B cell (primary cell): ENCODE measurements around the gene CADPS. TPM values are rescaled to one million over a fixed set of nuclear protein-coding genes. Genes with fewer than 3 reads are reported as not detected.

Experiments used
- ATAC-seq: fragments of 200-7000 bp; cut with Tn5 transposase; one replicate; pipeline ENCODE4 v1.10.0; 2021; ENCODE audit warnings: low read depth, mild to moderate bottlenecking, moderate number of reproducible peaks, moderate library complexity
- CTCF ChIA-PET: fragments of 350-600 bp; sonication (Branson Sonifier 250); formaldehyde crosslinking; loops from one replicate; lab custom pipeline; 2021; ENCODE audit warnings: antibody characterized with exemption, inconsistent platforms; lab: Charles Lee
- POLR2A ChIA-PET: fragments of 350-600 bp; sonication (Branson Sonifier 250); formaldehyde crosslinking; loops from one replicate; lab custom pipeline; 2021; ENCODE audit warnings: antibody characterized with exemption; lab: Charles Lee
- DNase-seq: peaks from one replicate; pipeline ENCODE4 v3.0.0; 2013
- H2AFZ ChIP-seq: 2 replicates; pipeline ENCODE4 v1.6.1; 2012; ENCODE audit warnings: mild to moderate bottlenecking, low read depth, low read length; ENCODE audit not compliant: insufficient read depth, poor library complexity, severe bottlenecking
- H3K27ac ChIP-seq, 2 donors: 1 replicate in 1 of 2; 2 replicates in 1 of 2; pipeline ENCODE4 v1.5.1; 2012 to 2013; ENCODE audit warnings: low read length in 2 of 2, mild to moderate bottlenecking in 2 of 2, moderate library complexity in 1 of 2
- H3K27me3 ChIP-seq, 4 experiments: fragments of 200-600 bp in 1 of 4; sonication (generic) in 1 of 4; replicated peaks in 1 of 4; 1 replicate in 2 of 4; 2 replicates in 2 of 4; pipeline versions ENCODE4 v1.6.1 to v1.7.0; 2013 to 2016; ENCODE audit warnings: low read length in 3 of 4, mild to moderate bottlenecking in 2 of 4, mixed read lengths in 1 of 4, moderate library complexity in 1 of 4; ENCODE audit not compliant: insufficient read depth in 4 of 4, control insufficient read depth in 3 of 4; ENCODE audit errors: control extremely low read depth in 1 of 4
- H3K36me3 ChIP-seq, 2 experiments: replicated peaks in 1 of 2; 1 replicate in 1 of 2; 2 replicates in 1 of 2; pipeline versions ENCODE4 v1.6.1 to v1.7.1; 2013; ENCODE audit warnings: low read length in 1 of 2; ENCODE audit not compliant: insufficient read depth in 2 of 2, control insufficient read depth in 1 of 2; ENCODE audit errors: control extremely low read depth in 1 of 2, extremely low read depth in 1 of 2
- H3K4me1 ChIP-seq, 2 donors: fragments of 200-600 bp in 1 of 2; sonication (generic) in 1 of 2; 1 replicate in 1 of 2; 2 replicates in 1 of 2; pipeline versions ENCODE4 v1.5.1 to v1.6.1; 2013 to 2017; ENCODE audit warnings: low read length in 2 of 2; ENCODE audit not compliant: control insufficient read depth in 2 of 2, insufficient read depth in 2 of 2
- H3K4me2 ChIP-seq: replicated peaks from 2 replicates; pipeline ENCODE3; 2012; ENCODE audit warnings: mild to moderate bottlenecking, low read depth, low read length; ENCODE audit not compliant: poor library complexity, severe bottlenecking
- H3K4me3 ChIP-seq, 5 experiments: fragments of 200-600 bp in 1 of 5; sonication (generic) in 1 of 5; 1 replicate in 3 of 5; 2 replicates in 2 of 5; pipeline versions ENCODE4 v1.5.1 to v1.7.0; 2011 to 2016; ENCODE audit warnings: low read length in 4 of 5, mild to moderate bottlenecking in 4 of 5, low read depth in 2 of 5, control low read depth in 1 of 5, moderate library complexity in 1 of 5; ENCODE audit not compliant: insufficient read depth in 1 of 5; ENCODE audit errors: control extremely low read depth in 1 of 5, extremely low read depth in 1 of 5
- H3K79me2 ChIP-seq: fragments of 200-600 bp; sonication (generic); one replicate; pipeline ENCODE4 v1.6.0; 2016; ENCODE audit warnings: low read length; ENCODE audit not compliant: control insufficient read depth, insufficient read depth
- H3K9ac ChIP-seq: fragments of 200-600 bp; sonication (generic); 2 replicates; pipeline ENCODE4 v1.6.1; 2017; ENCODE audit warnings: mild to moderate bottlenecking, low read length, moderate library complexity
- H3K9me3 ChIP-seq, 3 donors: one replicate each; pipeline versions ENCODE4 v1.6.1 to v1.7.1; 2013; ENCODE audit warnings: low read length in 2 of 3; ENCODE audit not compliant: control insufficient read depth in 2 of 3, insufficient read depth in 1 of 3; ENCODE audit errors: control extremely low read depth in 1 of 3
- H4K20me1 ChIP-seq: 2 replicates; pipeline ENCODE4 v1.6.0; 2012; ENCODE audit warnings: mild to moderate bottlenecking, low read length; ENCODE audit not compliant: insufficient read depth, control insufficient read depth, poor library complexity, severe bottlenecking
- H3K27ac Mint-ChIP-seq: one replicate; pipeline ENCODE4 v1.8.0; 2021; ENCODE audit warnings: mixed read lengths
- H3K27me3 Mint-ChIP-seq: one replicate; pipeline ENCODE4 v1.8.0; 2021; ENCODE audit warnings: mixed read lengths
- H3K4me1 Mint-ChIP-seq: one replicate; pipeline ENCODE4 v1.8.0; 2021; ENCODE audit warnings: mixed read lengths
- H3K4me3 Mint-ChIP-seq: one replicate; pipeline ENCODE4 v1.8.0; 2021; ENCODE audit warnings: mixed read lengths
- H3K9me3 Mint-ChIP-seq: one replicate; pipeline ENCODE4 v1.8.0; 2022; ENCODE audit warnings: mixed read lengths; ENCODE audit not compliant: insufficient read depth
- CTCF ChIP-seq: fragments of 200-600 bp; IDR thresholded peaks from one replicate; pipeline ENCODE4 v1.8.0; 2022; ENCODE audit warnings: antibody characterized with exemption, mild to moderate bottlenecking
- EZH2 ChIP-seq: IDR thresholded peaks from 2 replicates; pipeline ENCODE4 v1.6.1; 2012; ENCODE audit warnings: borderline replicate concordance, low read depth, mild to moderate bottlenecking, moderate library complexity, low read length; ENCODE audit not compliant: insufficient read depth, poor library complexity, severe bottlenecking
- WGBS: methylation state at CpG from one replicate; pipeline ENCODE4 v1.1.5; 2013; ENCODE audit warnings: missing lambda C conversion rate; ENCODE audit not compliant: insufficient coverage; 5-methylcytosine and 5-hydroxymethylcytosine counted together
- intact Hi-C: fragments of 100-400 bp; cut with micrococcal nuclease; formaldehyde crosslinking; loops from one replicate; pipeline ENCODE4 v1.10.0; 2022
- polyA plus RNA-seq: library from polyadenylated mRNA; depleted of rRNA; stranded (reverse); fragments of >200 nt; gene quantifications from 2 replicates; pipeline ENCODE4 v1.2.3, GENCODE V29; 2012
- total RNA-seq, 2 donors: library from RNA; stranded (reverse); fragments of 120-200 nt in 1 of 2; gene quantifications; 1 replicate in 1 of 2; 2 replicates in 1 of 2; pipeline versions ENCODE4 v1.2.3 to v1.2.4, GENCODE V29; 2013 to 2022

The CADPS gene
- total and polyA plus RNA-seq, 2 donors (not counting 1 experiment from before 2014, with no cell fraction given): 0.16 to 0.22 TPM

GRCh38 chr3:62368290-62368704 lies 506.9 kb downstream of the CADPS start:
- peaks cover 0 to 60% (median 16%) of the 10 kb centered on the region in 4 experiments for H3K27me3 ChIP-seq
- H2AFZ ChIP-seq: no peak overlapping the region
- no peak overlapping the region for H3K4me2 ChIP-seq
- peaks cover 0 to 38% (median 0%) of the 10 kb centered on the region in 3 donors for H3K9me3 ChIP-seq
- no peak overlapping the region for H3K9ac ChIP-seq
- Mint-ChIP-seq H3K27me3 (peaks cover 69% of the 10 kb centered on the region), H3K9me3 (no peaks in the 10 kb centered on the region), H3K27ac (no peak overlapping the region), H3K4me3 (no peak overlapping the region), H3K4me1 (no peaks in the 10 kb centered on the region)
- intact Hi-C loops: no loop called here
- H3K36me3 ChIP-seq: no peaks in the 10 kb centered on the region
- H3K4me1 ChIP-seq: no peaks in the 10 kb centered on the region
- TF ChIP-seq CTCF (no peak), EZH2 (no peak)
- no peaks in the 10 kb centered on the region for H4K20me1 ChIP-seq
- H3K27ac ChIP-seq: no peak overlapping the region
- POLR2A ChIA-PET: no interaction called here
- no peaks in the 10 kb centered on the region for H3K79me2 ChIP-seq
- DNase-seq: no peak
- 20% methylated on average over 17 of the region's 19 CpGs for WGBS
- H3K4me3 ChIP-seq: no peak overlapping the region
- CTCF ChIA-PET: no interaction called here
- no peak for ATAC-seq

- no peaks in the 10 kb centered on the region for H3K79me2 ChIP-seq
- intact Hi-C loops: no loop called here
- TF ChIP-seq EZH2: no peak
- TF ChIP-seq CTCF: no peak
- peaks cover 0 to 40% (median 0%) of the 10 kb centered on the region in 3 donors for H3K9me3 ChIP-seq
- Mint-ChIP-seq H3K27ac (no peak overlapping the region), H3K4me3 (no peak overlapping the region), H3K4me1 (no peaks in the 10 kb centered on the region), H3K27me3 (peaks cover 66% of the 10 kb centered on the region), H3K9me3 (no peaks in the 10 kb centered on the region)
- no peak overlapping the region for H3K4me2 ChIP-seq
- H4K20me1 ChIP-seq: no peaks in the 10 kb centered on the region
- DNase-seq (no peak), ATAC-seq (no peak)
- CTCF ChIA-PET: no interaction called here
- no peak overlapping the region for H3K4me3 ChIP-seq
- H3K27ac ChIP-seq: no peak overlapping the region
- no peak overlapping the region for H2AFZ ChIP-seq
- H3K36me3 ChIP-seq: no peaks in the 10 kb centered on the region
- H3K9ac ChIP-seq: no peak overlapping the region
- POLR2A ChIA-PET: no interaction called here
- WGBS: 6% methylated on average over 21 of the region's 25 CpGs
- peaks cover 0 to 56% (median 16%) of the 10 kb centered on the region in 4 experiments for H3K27me3 ChIP-seq
- H3K4me1 ChIP-seq: no peaks in the 10 kb centered on the region
Measured at GRCh38 chr3:62367763-62368195, 507.4 kb downstream of the CADPS start.
